HCT116 (cell line): Measurements from ENCODE around the gene GRAP. TPM values are rescaled to one million over a fixed set of nuclear protein-coding genes. Genes with fewer than 3 reads are reported as not detected.

ENCODE experiments used
- ATAC-seq: fragments of 200-7000 bp; cut with Tn5 transposase; 2 replicates; pipeline ENCODE4 v1.9.1; 2020; ENCODE audit warnings: mild to moderate bottlenecking, moderate library complexity
- BruUV-seq: library from RNA; stranded (reverse); fragments of 400-500 nt; replicated peaks from 2 replicates; lab custom pipeline; 2021; lab: Mats Ljungman, UMichigan
- CTCF ChIA-PET: fragments of 300-600 bp; sonication (Branson Sonifier 250); formaldehyde crosslinking; loops from one replicate; lab custom pipeline; 2021; ENCODE audit warnings: antibody characterized with exemption; lab: Charles Lee
- POLR2A ChIA-PET: fragments of 300-600, 350-600 bp; sonication (Branson Sonifier 250); formaldehyde crosslinking; loops from one replicate; lab custom pipeline; 2021; ENCODE audit warnings: antibody characterized with exemption; lab: Charles Lee
- RAD21 ChIA-PET, 2 experiments: fragments of 300-600 bp; sonication (Branson Sonifier 250); formaldehyde crosslinking; loops; one replicate each; lab custom pipeline; 2023; ENCODE audit warnings: low total read pairs in 2 of 2; ENCODE audit not compliant: uncharacterized antibody in 2 of 2, unreplicated experiment in 2 of 2, low non-redundant PET in 1 of 2; lab: Charles Lee
- DNase-seq: peaks from one replicate; pipeline ENCODE4 v3.0.0-alpha.2; 2010; ENCODE audit warnings: low read depth, low spot score
- H2AFZ ChIP-seq: fragments of 200-600 bp; shearing (Covaris generic), sonication (generic); 2 replicates; pipeline ENCODE4 v1.6.1; 2017; ENCODE audit warnings: low read depth, mixed run types, mixed read lengths, antibody characterized with exemption, low read length; ENCODE audit not compliant: poor library complexity, severe bottlenecking
- H3K27ac ChIP-seq: 2 replicates; pipeline ENCODE4 v1.5.1; 2012; ENCODE audit warnings: low read depth, low read length
- H3K27me3 ChIP-seq: fragments of 200-600 bp; sonication (generic); 2 replicates; pipeline ENCODE4 v1.6.1; 2016; ENCODE audit warnings: mixed run types, low read length, mixed read lengths; ENCODE audit not compliant: insufficient read depth
- H3K36me3 ChIP-seq, 2 experiments: fragments of 200-500 bp in 1 of 2; fragments of 200-600 bp in 1 of 2; sonication (Bioruptor generic) in 1 of 2; sonication (generic) in 1 of 2; 2 replicates each; pipeline versions ENCODE4 v1.5.1 to v1.6.1; 2014 to 2016; ENCODE audit warnings: low read length in 2 of 2, inconsistent platforms in 1 of 2, mixed read lengths in 1 of 2, mixed run types in 1 of 2; ENCODE audit not compliant: insufficient read depth in 2 of 2, control insufficient read depth in 1 of 2
- H3K4me1 ChIP-seq, 2 experiments: fragments of 200-600 bp in 1 of 2; sonication (generic) in 1 of 2; 2 replicates each; pipeline versions ENCODE4 v1.5.1 to v1.6.1; 2012 to 2017; ENCODE audit warnings: low read length in 2 of 2, inconsistent platforms in 1 of 2, mild to moderate bottlenecking in 1 of 2, mixed read lengths in 1 of 2, mixed run types in 1 of 2, moderate library complexity in 1 of 2; ENCODE audit not compliant: insufficient read depth in 2 of 2, control insufficient read depth in 1 of 2
- H3K4me2 ChIP-seq: fragments of 200-600 bp; sonication (generic); 2 replicates; pipeline ENCODE4 v1.6.1; 2017; ENCODE audit warnings: mixed run types, low read length, mixed read lengths
- H3K4me3 ChIP-seq, 2 experiments: fragments of 200-600 bp in 1 of 2; sonication (generic) in 1 of 2; replicated peaks in 1 of 2; 2 replicates each; pipeline ENCODE4 v1.5.1; 2011 to 2016; ENCODE audit warnings: low read length in 2 of 2, control low read depth in 1 of 2, low read depth in 1 of 2, mild to moderate bottlenecking in 1 of 2, mixed read lengths in 1 of 2, mixed run types in 1 of 2
- H3K79me2 ChIP-seq: fragments of 200-600 bp; sonication (generic); 2 replicates; pipeline ENCODE4 v1.6.1; 2017; ENCODE audit warnings: mild to moderate bottlenecking, mixed run types, low read length, moderate library complexity, mixed read lengths; ENCODE audit not compliant: insufficient read depth
- H3K9ac ChIP-seq: fragments of 200-600 bp; sonication (generic); 2 replicates; pipeline ENCODE4 v1.6.1; 2016; ENCODE audit warnings: low read length, mixed read lengths
- H3K9me2 ChIP-seq: fragments of 200-600 bp; sonication (generic), shearing (Covaris generic); 2 replicates; pipeline ENCODE4 v1.6.1; 2017; ENCODE audit warnings: mixed run types, mild to moderate bottlenecking, moderate library complexity; ENCODE audit not compliant: insufficient read depth
- H3K9me3 ChIP-seq, 2 experiments: fragments of 200-500 bp in 1 of 2; fragments of 200-600 bp in 1 of 2; sonication (Bioruptor generic) in 1 of 2; sonication (generic) in 1 of 2; 2 replicates each; pipeline ENCODE4 v1.6.1; 2014 to 2017; ENCODE audit warnings: low read length in 2 of 2, mixed read lengths in 2 of 2, inconsistent platforms in 1 of 2, low read depth in 1 of 2, mild to moderate bottlenecking in 1 of 2, mixed run types in 1 of 2, moderate library complexity in 1 of 2; ENCODE audit not compliant: control insufficient read depth in 1 of 2, insufficient read depth in 1 of 2
- H4K20me1 ChIP-seq: fragments of 200-600 bp; sonication (generic), shearing (Covaris generic); 2 replicates; pipeline ENCODE4 v1.6.1; 2017; ENCODE audit warnings: mixed run types, mild to moderate bottlenecking, moderate library complexity; ENCODE audit not compliant: insufficient read depth
- CTCF ChIP-seq, 3 experiments: fragments of 200-600 bp in 1 of 3; sonication (generic) in 1 of 3; IDR thresholded peaks in 2 of 3; conservative IDR thresholded peaks in 1 of 3; 2 replicates each; pipeline ENCODE4 v1.5.1; 2012 to 2017; ENCODE audit warnings: low read depth in 2 of 3, low read length in 2 of 3, antibody characterized with exemption in 1 of 3, borderline replicate concordance in 1 of 3, control low read depth in 1 of 3, mild to moderate bottlenecking in 1 of 3, mixed read lengths in 1 of 3, mixed run types in 1 of 3, moderate library complexity in 1 of 3; ENCODE audit not compliant: insufficient read depth in 1 of 3
- EZH2 ChIP-seq: fragments of 200-600 bp; sonication (generic); IDR thresholded peaks from 2 replicates; pipeline ENCODE4 v1.6.1; 2017; ENCODE audit warnings: antibody characterized with exemption, mixed run types
- EZH2phosphoT487 ChIP-seq: fragments of 200-600 bp; IDR thresholded peaks from 2 replicates; pipeline ENCODE4 v1.6.1; 2018; ENCODE audit warnings: antibody characterized with exemption, borderline replicate concordance
- POLR2A ChIP-seq: IDR thresholded peaks from 2 replicates; pipeline ENCODE4 v1.7.0; 2011; ENCODE audit warnings: borderline replicate concordance; ENCODE audit not compliant: insufficient read depth, insufficient read length; ENCODE audit errors: extremely low read depth
- RAD21 ChIP-seq: IDR thresholded peaks from 2 replicates; pipeline ENCODE4 v1.6.1; 2012; ENCODE audit warnings: low read depth, mild to moderate bottlenecking
- TCF7L2 ChIP-seq: IDR thresholded peaks from 2 replicates; pipeline ENCODE4 v1.7.0; 2011; ENCODE audit warnings: borderline replicate concordance, inconsistent platforms; ENCODE audit not compliant: insufficient read depth, insufficient read length; ENCODE audit errors: extremely low read depth
- YY1 ChIP-seq: IDR thresholded peaks from 2 replicates; pipeline ENCODE4 v1.6.1; 2011; ENCODE audit warnings: low read length, low read depth, moderate library complexity, mild to moderate bottlenecking; ENCODE audit not compliant: insufficient replicate concordance; ENCODE audit errors: extremely low read depth
- ZFX ChIP-seq: fragments of 450-650 bp; IDR thresholded peaks from 2 replicates; pipeline ENCODE4 v1.6.1; 2017
- ZNF274 ChIP-seq: fragments of 200-500 bp; sonication (Bioruptor generic); IDR thresholded peaks from 2 replicates; pipeline ENCODE4 v1.6.1; 2014; ENCODE audit warnings: mild to moderate bottlenecking, low read depth, low read length, inconsistent platforms
- intact Hi-C: fragments of 100-400 bp; cut with micrococcal nuclease; formaldehyde crosslinking; loops from 2 replicates; pipeline ENCODE4 v1.10.0; 2022
- total RNA-seq: library from RNA; stranded (reverse); gene quantifications from one replicate; pipeline ENCODE4 v1.2.1, GENCODE V29; 2021; ENCODE audit not compliant: unreplicated experiment
- TF ChIP-seq, protein P1 (sequence below): IDR thresholded peaks from 2 replicates; pipeline ENCODE4 v1.6.1; 2012; ENCODE audit warnings: low read depth

Gene GRAP
- total RNA-seq, 1 experiment from 2014 or later: 0.27 TPM

DNA sequence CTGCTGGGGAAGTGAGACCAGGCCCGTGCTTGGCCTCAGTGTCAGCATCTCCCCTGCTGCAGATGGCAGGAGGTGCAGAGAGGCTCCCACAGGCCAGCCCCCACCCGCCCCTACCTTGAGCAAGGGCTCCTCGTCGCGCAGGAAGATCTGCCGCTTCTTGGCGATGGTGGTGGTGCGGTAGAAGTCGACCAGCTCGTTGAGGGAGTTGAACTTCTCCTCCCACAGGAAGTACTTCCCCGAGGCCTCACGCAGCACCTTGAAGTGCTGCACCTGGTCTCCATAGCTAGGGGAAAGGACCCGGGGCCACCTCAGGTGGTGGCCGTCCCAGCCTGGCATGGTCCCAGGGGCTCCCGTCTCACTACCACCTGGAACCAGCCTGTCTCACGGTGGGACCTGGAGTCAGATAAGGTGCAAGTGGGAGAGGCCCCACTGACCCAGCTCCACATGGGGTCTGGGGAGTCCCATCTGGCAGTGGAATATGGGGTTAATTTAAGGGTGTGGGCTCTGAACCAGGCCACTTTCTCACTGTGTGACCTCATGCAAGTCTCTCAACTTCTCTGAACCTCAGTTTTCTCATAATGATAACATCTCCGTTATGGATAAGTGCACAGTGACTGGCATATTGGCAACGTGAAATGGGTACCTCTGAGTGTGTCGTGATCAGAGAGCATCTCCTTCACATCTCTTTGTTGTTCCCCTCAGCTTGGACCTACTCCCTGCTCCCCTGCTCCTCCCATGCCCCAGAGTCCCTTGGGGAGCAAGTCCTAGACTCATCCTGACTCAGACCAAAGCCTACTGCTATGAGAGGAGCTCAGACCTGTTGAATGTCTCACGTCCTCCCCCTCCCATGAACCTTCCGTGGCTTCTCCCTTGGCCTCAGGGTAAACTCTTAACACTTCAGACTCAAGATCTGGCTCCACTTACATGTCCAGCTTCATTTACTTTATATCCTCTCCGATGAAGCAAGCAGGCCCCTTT lies 22.4 kb downstream of the GRAP start:
- ATAC-seq: no peak

GRCh38 chr17:19023209-19023999 lies 23.4 kb downstream of the GRAP start:
- intact Hi-C loops: no loop called here
- no peak overlapping the region for H3K9ac ChIP-seq
- no TSS peak for BruUV-seq
- DNase-seq: no peak
- no peak overlapping the region for H3K4me3 ChIP-seq
- H3K4me1 ChIP-seq: peaks cover 0 to 6% of the 10 kb centered on the region in 2 experiments; a peak in 1 of 4 replicates
- POLR2A ChIA-PET: no interaction called here
- H3K4me2 ChIP-seq: no peak overlapping the region
- H2AFZ ChIP-seq: no peak overlapping the region
- no peaks in the 10 kb centered on the region for H3K9me2 ChIP-seq
- no peak overlapping the region for H3K27ac ChIP-seq
- no peaks in the 10 kb centered on the region for H3K9me3 ChIP-seq
- H4K20me1 ChIP-seq: no peaks in the 10 kb centered on the region
- H3K79me2 ChIP-seq: no peaks in the 10 kb centered on the region
- H3K27me3 ChIP-seq: no peaks in the 10 kb centered on the region
- no peak for ATAC-seq
- H3K36me3 ChIP-seq: no peaks in the 10 kb centered on the region
- CTCF ChIA-PET: interaction anchor here (0.6 to 0.9 kb wide), 2 partner anchors 62 to 1346 kb away, joined by 3 to 5 read pairs; no protein-coding TSS in a partner anchor
- RAD21 ChIA-PET: no interaction called here
- TF ChIP-seq, protein P1, sequence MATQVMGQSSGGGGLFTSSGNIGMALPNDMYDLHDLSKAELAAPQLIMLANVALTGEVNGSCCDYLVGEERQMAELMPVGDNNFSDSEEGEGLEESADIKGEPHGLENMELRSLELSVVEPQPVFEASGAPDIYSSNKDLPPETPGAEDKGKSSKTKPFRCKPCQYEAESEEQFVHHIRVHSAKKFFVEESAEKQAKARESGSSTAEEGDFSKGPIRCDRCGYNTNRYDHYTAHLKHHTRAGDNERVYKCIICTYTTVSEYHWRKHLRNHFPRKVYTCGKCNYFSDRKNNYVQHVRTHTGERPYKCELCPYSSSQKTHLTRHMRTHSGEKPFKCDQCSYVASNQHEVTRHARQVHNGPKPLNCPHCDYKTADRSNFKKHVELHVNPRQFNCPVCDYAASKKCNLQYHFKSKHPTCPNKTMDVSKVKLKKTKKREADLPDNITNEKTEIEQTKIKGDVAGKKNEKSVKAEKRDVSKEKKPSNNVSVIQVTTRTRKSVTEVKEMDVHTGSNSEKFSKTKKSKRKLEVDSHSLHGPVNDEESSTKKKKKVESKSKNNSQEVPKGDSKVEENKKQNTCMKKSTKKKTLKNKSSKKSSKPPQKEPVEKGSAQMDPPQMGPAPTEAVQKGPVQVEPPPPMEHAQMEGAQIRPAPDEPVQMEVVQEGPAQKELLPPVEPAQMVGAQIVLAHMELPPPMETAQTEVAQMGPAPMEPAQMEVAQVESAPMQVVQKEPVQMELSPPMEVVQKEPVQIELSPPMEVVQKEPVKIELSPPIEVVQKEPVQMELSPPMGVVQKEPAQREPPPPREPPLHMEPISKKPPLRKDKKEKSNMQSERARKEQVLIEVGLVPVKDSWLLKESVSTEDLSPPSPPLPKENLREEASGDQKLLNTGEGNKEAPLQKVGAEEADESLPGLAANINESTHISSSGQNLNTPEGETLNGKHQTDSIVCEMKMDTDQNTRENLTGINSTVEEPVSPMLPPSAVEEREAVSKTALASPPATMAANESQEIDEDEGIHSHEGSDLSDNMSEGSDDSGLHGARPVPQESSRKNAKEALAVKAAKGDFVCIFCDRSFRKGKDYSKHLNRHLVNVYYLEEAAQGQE: no peak
- TF ChIP-seq YY1 (no peak), EZH2phosphoT487 (no peak), ZNF274 (no peak), EZH2 (no peak), TCF7L2 (no peak), ZFX (no peak), RAD21 (no peak), CTCF (IDR thresholded peaks at IDR 0.05 in 2 of 3, conservative IDR thresholded peaks at IDR 0.05 in 1 of 3; ENCODE audit: borderline replicate concordance in 1 of 3, insufficient read depth in 1 of 3, low read depth in 2 of 3, low read length in 2 of 3) (no peak), POLR2A (no peak)

More for the DNA sequence above, 22.4 kb downstream of the GRAP start:
- no peak overlapping the region for H3K4me3 ChIP-seq
- no peaks in the 10 kb centered on the region for H3K79me2 ChIP-seq
- no peak for TF ChIP-seq YY1
- TF ChIP-seq, all 23 proteins: peak for 0
- Histone ChIP-seq H3K36me3 (no peaks in the 10 kb centered on the region), H3K9me3 (no peaks in the 10 kb centered on the region), H3K9me2 (no peaks in the 10 kb centered on the region), H3K9ac (no peak overlapping the region), H3K4me1 (peaks cover 0 to 6% of the 10 kb centered on the region in 2 experiments; a peak in 1 of 4 replicates), H3K4me2 (no peak overlapping the region), H3K27me3 (no peaks in the 10 kb centered on the region), H2AFZ (no peak overlapping the region), H3K27ac (no peak overlapping the region), H4K20me1 (no peaks in the 10 kb centered on the region)
- ChIA-PET POLR2A (no interaction called here), CTCF (no interaction called here), RAD21 (no interaction called here)
- intact Hi-C loops: no loop called here
- BruUV-seq: no TSS peak
- DNase-seq: no peak
